ENCODE measurements around the gene FREY1. TPM values are rescaled to one million over a fixed set of nuclear protein-coding genes. Genes with fewer than 3 reads are reported as not detected.

The FREY1 gene
- total and polyA plus RNA-seq, 4 donors: 0.15 to 0.67 (median 0.39) TPM

GRCh38 chr11:45939836-45940235, 32.8 kb upstream of the FREY1 start:
- Histone ChIP-seq H3K36me3 (ENCODE audit: control insufficient read depth in 4 of 4, insufficient read depth in 4 of 4, low read length in 4 of 4) (peaks cover 0 to 22% (median 11%) of the 10 kb centered on the region in 4 donors), H3K4me3 (no peak overlapping the region)
- WGBS, 2 donors: 83 to 88% methylated on average over 2 of the region's 2 CpGs

GRCh38 chr11:45937916-45938315, 30.8 kb upstream of the FREY1 start:
- WGBS, 2 donors: 93 to 94% methylated on average over 10 of the region's 10 CpGs
- Histone ChIP-seq H3K9ac (ENCODE audit: insufficient read depth in 1 of 2, low read length in 2 of 2) (no peak overlapping the region), H3K36me3 (ENCODE audit: control insufficient read depth in 4 of 4, insufficient read depth in 4 of 4, low read length in 4 of 4) (peaks cover 0 to 35% (median 15%) of the 10 kb centered on the region in 4 donors), H3K9me3 (ENCODE audit: control insufficient read depth in 4 of 4, insufficient read depth in 3 of 4, low read length in 3 of 4) (no peaks in the 10 kb centered on the region), H3K4me1 (ENCODE audit: control insufficient read depth in 5 of 5, insufficient read depth in 5 of 5, low read length in 5 of 5) (no peaks in the 10 kb centered on the region), H3K27me3 (ENCODE audit: control insufficient read depth in 3 of 3, insufficient read depth in 3 of 3, low read length in 2 of 3) (no peaks in the 10 kb centered on the region), H3K27ac (ENCODE audit: low read depth in 1 of 2, low read length in 1 of 2) (no peak overlapping the region), H3K4me3 (no peak overlapping the region)
- ATAC-seq (ENCODE audit: insufficient read depth, low FRiP score) (no peak), DNase-seq (no peak)
- TF ChIP-seq CTCF (IDR thresholded peaks at IDR 0.05; ENCODE audit: control extremely low read depth, extremely low read depth): no peak

More at GRCh38 chr11:45939836-45940235, 32.8 kb upstream of the FREY1 start:
- no peak overlapping the region for H3K27ac ChIP-seq (ENCODE audit: low read depth in 1 of 2, low read length in 1 of 2)
- no peaks in the 10 kb centered on the region for H3K9me3 ChIP-seq (ENCODE audit: control insufficient read depth in 4 of 4, insufficient read depth in 3 of 4, low read length in 3 of 4)
- H3K9ac ChIP-seq (ENCODE audit: insufficient read depth in 1 of 2, low read length in 2 of 2): no peak overlapping the region
- no peaks in the 10 kb centered on the region for H3K4me1 ChIP-seq (ENCODE audit: control insufficient read depth in 5 of 5, insufficient read depth in 5 of 5, low read length in 5 of 5)
- no peak for TF ChIP-seq CTCF (IDR thresholded peaks at IDR 0.05; ENCODE audit: control extremely low read depth, extremely low read depth)
- DNase-seq: no peak
- no peaks in the 10 kb centered on the region for H3K27me3 ChIP-seq (ENCODE audit: control insufficient read depth in 3 of 3, insufficient read depth in 3 of 3, low read length in 2 of 3)
- ATAC-seq (ENCODE audit: insufficient read depth, low FRiP score): no peak

- no peak overlapping the region for H3K27ac ChIP-seq (ENCODE audit: low read depth in 1 of 2, low read length in 1 of 2)
- H3K27me3 ChIP-seq (ENCODE audit: control insufficient read depth in 3 of 3, insufficient read depth in 3 of 3, low read length in 2 of 3): no peaks in the 10 kb centered on the region
- peaks cover 6 to 38% (median 13%) of the 10 kb centered on the region in 4 donors for H3K36me3 ChIP-seq (ENCODE audit: control insufficient read depth in 4 of 4, insufficient read depth in 4 of 4, low read length in 4 of 4)
- H3K4me1 ChIP-seq (ENCODE audit: control insufficient read depth in 5 of 5, insufficient read depth in 5 of 5, low read length in 5 of 5): no peaks in the 10 kb centered on the region
- TF ChIP-seq CTCF (IDR thresholded peaks at IDR 0.05; ENCODE audit: control extremely low read depth, extremely low read depth): no peak
- H3K9ac ChIP-seq (ENCODE audit: insufficient read depth in 1 of 2, low read length in 2 of 2): no peak overlapping the region
- ATAC-seq (ENCODE audit: insufficient read depth, low FRiP score): no peak
- no peaks in the 10 kb centered on the region for H3K9me3 ChIP-seq (ENCODE audit: control insufficient read depth in 4 of 4, insufficient read depth in 3 of 4, low read length in 3 of 4)
- 94 to 96% methylated on average over 4 of the region's 4 CpGs for WGBS, 2 donors
- no peak overlapping the region for H3K4me3 ChIP-seq
- no peak for DNase-seq
Observed at GRCh38 chr11:45936511-45937054, 29.5 kb upstream of the FREY1 start.

Data from lung (tissue), 12 donors.